SU-DHL-6 (cell line): ENCODE measurements around the gene KLHL36.

Experiments used
- H2AFZ ChIP-seq: fragments of 200-600 bp; sonication (generic); 2 replicates; pipeline ENCODE4 v1.6.1; 2014; ENCODE audit warnings: low read depth, mild to moderate bottlenecking, moderate library complexity, mixed read lengths, antibody characterized with exemption, low read length; ENCODE audit not compliant: severe bottlenecking
- H3F3A ChIP-seq: fragments of 200-600 bp; shearing (Covaris generic); 2 replicates; pipeline ENCODE4 v1.6.0; 2016; ENCODE audit warnings: antibody characterized with exemption, mild to moderate bottlenecking; ENCODE audit not compliant: insufficient read depth
- H3K27ac ChIP-seq: fragments of 200-600 bp; sonication (generic); 2 replicates; pipeline ENCODE4 v1.5.1; 2016; ENCODE audit warnings: low read depth, mild to moderate bottlenecking, low read length, moderate library complexity, mixed read lengths
- H3K27me3 ChIP-seq: fragments of 200-600 bp; sonication (generic), shearing (Covaris generic); 2 replicates; pipeline ENCODE4 v1.6.0; 2014; ENCODE audit warnings: mild to moderate bottlenecking, low read length
- H3K36me3 ChIP-seq: fragments of 200-600 bp; sonication (generic); 2 replicates; pipeline ENCODE4 v1.6.1; 2014; ENCODE audit warnings: mild to moderate bottlenecking, low read length, mixed read lengths
- H3K4me2 ChIP-seq: fragments of 300-600, 200-600 bp; shearing (Covaris generic), sonication (generic); 2 replicates; pipeline ENCODE4 v1.6.0; 2014; ENCODE audit warnings: low read length, low read depth, mild to moderate bottlenecking; ENCODE audit not compliant: poor library complexity, severe bottlenecking
- H3K4me3 ChIP-seq: fragments of 200-600 bp; sonication (generic); 2 replicates; pipeline ENCODE4 v1.5.1; 2014; ENCODE audit warnings: antibody characterized with exemption, low read length, mild to moderate bottlenecking, mixed read lengths; ENCODE audit not compliant: insufficient read depth, poor library complexity, severe bottlenecking
- H3K79me2 ChIP-seq: fragments of 200-600 bp; sonication (generic); 2 replicates; pipeline ENCODE4 v1.6.1; 2014; ENCODE audit warnings: mild to moderate bottlenecking, low read length, moderate library complexity; ENCODE audit not compliant: insufficient read depth
- H3K9ac ChIP-seq: fragments of 200-600 bp; sonication (generic); 2 replicates; pipeline ENCODE4 v1.7.0; 2014; ENCODE audit warnings: mild to moderate bottlenecking, low read length
- H3K9me2 ChIP-seq: fragments of 200-600 bp; sonication (generic); replicated peaks from 2 replicates; pipeline ENCODE4 v1.6.1; 2014; ENCODE audit warnings: low read length; ENCODE audit not compliant: insufficient read depth
- H3K9me3 ChIP-seq: fragments of 200-600 bp; sonication (generic); 2 replicates; pipeline ENCODE4 v1.6.1; 2014; ENCODE audit warnings: low read length, mixed read lengths; ENCODE audit not compliant: insufficient read depth
- H4K20me1 ChIP-seq: fragments of 200-600 bp; sonication (generic); 2 replicates; pipeline ENCODE4 v1.6.1; 2014; ENCODE audit warnings: low read depth, mild to moderate bottlenecking, antibody characterized with exemption, low read length, moderate library complexity, mixed read lengths
- CTCF ChIP-seq: fragments of 200-600 bp; sonication (generic); IDR thresholded peaks from one replicate; pipeline ENCODE4 v1.5.1; 2017; ENCODE audit warnings: antibody characterized with exemption, mild to moderate bottlenecking, low read length, moderate library complexity; ENCODE audit not compliant: insufficient read depth, poor library complexity, severe bottlenecking
- EZH2phosphoT487 ChIP-seq: fragments of 200-600 bp; sonication (generic), shearing (Covaris generic); conservative IDR thresholded peaks from 2 replicates; pipeline ENCODE4 v1.6.1; 2018; ENCODE audit warnings: mild to moderate bottlenecking, antibody characterized with exemption, low read length, moderate library complexity, mixed read lengths

Gene KLHL36

DNA sequence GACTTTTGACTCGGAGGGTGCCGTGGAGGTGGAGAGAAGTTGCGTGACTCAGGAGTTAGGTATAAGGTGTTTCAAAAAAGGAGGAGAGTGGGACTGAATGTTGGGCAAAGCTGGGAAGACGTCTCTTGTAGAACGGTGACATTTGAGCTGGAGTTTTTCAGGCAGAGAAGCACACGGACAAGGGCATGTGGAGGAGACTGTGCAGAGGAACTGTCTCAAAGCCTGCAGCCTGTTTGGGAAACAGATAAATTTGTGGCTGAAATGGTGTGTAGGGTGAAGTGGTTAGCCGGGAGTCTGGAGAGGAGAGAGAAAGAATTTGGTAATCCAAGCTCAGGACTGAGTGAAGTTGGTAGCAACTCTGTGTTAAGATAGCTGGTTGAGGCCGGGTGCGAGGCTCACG lies 61.3 kb downstream of the KLHL36 start:
- H4K20me1 ChIP-seq, result peaks cover 43% of the 10 kb centered on the region
- H3K4me3 ChIP-seq, result no peak overlapping the region
- no peak overlapping the region for H2AFZ ChIP-seq
- H3F3A ChIP-seq, result no peaks in the 10 kb centered on the region
- peaks cover 100% of the 10 kb centered on the region for H3K79me2 ChIP-seq
- H3K9me2 ChIP-seq, result no peaks in the 10 kb centered on the region
- H3K27me3 ChIP-seq, result no peaks in the 10 kb centered on the region
- H3K9ac ChIP-seq, result no peak overlapping the region
- H3K9me3 ChIP-seq, result no peaks in the 10 kb centered on the region
- no peak overlapping the region for H3K4me2 ChIP-seq
- 0 out of 2 replicates have a peak, but pooled peaks cover 4% of the 10 kb centered on the region for H3K36me3 ChIP-seq
- TF ChIP-seq CTCF (no peak), EZH2phosphoT487 (no peak)
- H3K27ac ChIP-seq, result no peak overlapping the region

GRCh38 chr16:84710686-84711085 lies 62.4 kb downstream of the KLHL36 start:
- H3K9me2 ChIP-seq, result no peaks in the 10 kb centered on the region
- H3K36me3 ChIP-seq, result 0 out of 2 replicates have a peak, but pooled peaks cover 4% of the 10 kb centered on the region
- no peak overlapping the region for H3K27ac ChIP-seq
- H3K4me2 ChIP-seq, result no peak overlapping the region
- H2AFZ ChIP-seq, result no peak overlapping the region
- H3K4me3 ChIP-seq, result no peak overlapping the region
- no peak overlapping the region for H3K9ac ChIP-seq
- H3K79me2 ChIP-seq, result peaks cover 98% of the 10 kb centered on the region
- no peaks in the 10 kb centered on the region for H3F3A ChIP-seq
- no peaks in the 10 kb centered on the region for H3K27me3 ChIP-seq
- H3K9me3 ChIP-seq, result no peaks in the 10 kb centered on the region
- peaks cover 48% of the 10 kb centered on the region for H4K20me1 ChIP-seq
- TF ChIP-seq CTCF, result no peak
- no peak for TF ChIP-seq EZH2phosphoT487
